GM19240 (cell line): ENCODE measurements around the gene UBASH3A.

Experiments
- DNase-seq: peaks from one replicate; pipeline ENCODE4 v3.0.0; 2011; ENCODE audit warnings: low spot score; ENCODE audit not compliant: insufficient read length

The UBASH3A gene

GRCh38 chr21:42429021-42429420 is 25.3 kb downstream of the UBASH3A start:
- no peak for DNase-seq

- DNase-seq = no peak
Observed at GRCh38 chr21:42429856-42430255, 26.2 kb downstream of the UBASH3A start.

DNA sequence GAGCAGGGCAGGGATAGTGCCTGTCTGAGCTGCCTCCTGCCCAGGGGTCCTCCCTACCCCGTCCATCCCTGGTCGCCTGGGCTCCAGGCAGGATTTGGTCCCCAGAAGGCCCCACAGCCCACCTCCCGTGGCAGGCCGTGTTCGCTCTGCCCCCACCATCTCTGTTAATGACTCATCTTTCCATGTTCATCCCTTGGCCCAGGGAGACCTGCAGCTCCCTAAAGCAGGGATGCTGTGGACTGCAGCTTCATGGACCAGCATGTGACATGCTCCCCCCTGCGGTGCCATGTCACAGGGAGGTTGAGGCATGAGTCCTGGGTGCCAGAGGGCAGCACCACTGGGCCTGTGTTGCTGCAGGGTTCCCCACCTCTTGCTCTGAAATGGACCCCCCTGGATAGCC is 26.8 kb downstream of the UBASH3A start:
- no peak for DNase-seq

DNA sequence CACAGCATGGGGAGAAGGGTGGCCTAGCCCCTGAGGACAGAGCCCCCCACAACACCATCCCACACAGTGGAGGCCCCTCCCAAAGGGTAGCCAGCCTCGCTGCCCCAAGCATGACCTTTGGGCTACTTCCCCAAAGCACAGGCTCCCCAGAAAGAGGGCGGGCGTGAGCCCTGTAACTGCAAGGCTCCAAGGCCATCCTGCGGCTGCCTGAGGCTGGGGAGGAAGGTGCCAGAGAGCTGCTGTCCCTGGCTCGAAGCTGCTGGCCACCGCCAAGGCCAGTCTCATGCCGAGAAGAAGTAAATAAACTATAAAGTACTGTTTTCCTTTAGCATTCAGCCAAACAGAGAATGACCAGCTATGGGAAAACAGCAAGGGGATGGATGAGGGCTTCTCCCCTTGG is 27.5 kb downstream of the UBASH3A start:
- DNase-seq = no peak

DNA sequence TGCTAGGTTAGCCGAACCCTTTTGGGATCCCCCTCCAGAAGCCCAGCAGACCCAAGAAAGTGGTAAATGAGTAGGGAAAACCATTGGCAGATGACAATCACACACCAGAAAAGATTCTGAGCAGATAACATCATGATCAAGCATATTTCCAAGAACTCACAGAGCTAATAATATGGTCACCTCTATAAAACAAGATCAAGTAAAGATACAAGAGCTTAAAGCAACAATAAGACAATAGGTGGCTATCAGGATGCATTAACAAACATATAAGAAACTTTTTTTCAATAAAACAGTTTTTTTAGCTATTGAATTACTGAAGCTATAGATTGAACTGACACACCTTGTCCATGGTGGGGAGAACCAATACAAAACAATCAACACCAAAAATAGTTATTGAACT is 29.0 kb downstream of the UBASH3A start:
- DNase-seq = no peak

GRCh38 chr21:42433946-42434551 is 30.3 kb downstream of the UBASH3A start:
- no peak for DNase-seq

- no peak for DNase-seq
Observed at GRCh38 chr21:42434884-42435283, 31.2 kb downstream of the UBASH3A start.

GRCh38 chr21:42435401-42435800 is 31.7 kb downstream of the UBASH3A start:
- DNase-seq = no peak

- no peak for DNase-seq
Observed at GRCh38 chr21:42435833-42436232, 32.1 kb downstream of the UBASH3A start.

- no peak for DNase-seq
Observed at GRCh38 chr21:42436914-42437313, 33.2 kb downstream of the UBASH3A start.

GRCh38 chr21:42437786-42438185 is 34.1 kb downstream of the UBASH3A start:
- DNase-seq = no peak

DNA sequence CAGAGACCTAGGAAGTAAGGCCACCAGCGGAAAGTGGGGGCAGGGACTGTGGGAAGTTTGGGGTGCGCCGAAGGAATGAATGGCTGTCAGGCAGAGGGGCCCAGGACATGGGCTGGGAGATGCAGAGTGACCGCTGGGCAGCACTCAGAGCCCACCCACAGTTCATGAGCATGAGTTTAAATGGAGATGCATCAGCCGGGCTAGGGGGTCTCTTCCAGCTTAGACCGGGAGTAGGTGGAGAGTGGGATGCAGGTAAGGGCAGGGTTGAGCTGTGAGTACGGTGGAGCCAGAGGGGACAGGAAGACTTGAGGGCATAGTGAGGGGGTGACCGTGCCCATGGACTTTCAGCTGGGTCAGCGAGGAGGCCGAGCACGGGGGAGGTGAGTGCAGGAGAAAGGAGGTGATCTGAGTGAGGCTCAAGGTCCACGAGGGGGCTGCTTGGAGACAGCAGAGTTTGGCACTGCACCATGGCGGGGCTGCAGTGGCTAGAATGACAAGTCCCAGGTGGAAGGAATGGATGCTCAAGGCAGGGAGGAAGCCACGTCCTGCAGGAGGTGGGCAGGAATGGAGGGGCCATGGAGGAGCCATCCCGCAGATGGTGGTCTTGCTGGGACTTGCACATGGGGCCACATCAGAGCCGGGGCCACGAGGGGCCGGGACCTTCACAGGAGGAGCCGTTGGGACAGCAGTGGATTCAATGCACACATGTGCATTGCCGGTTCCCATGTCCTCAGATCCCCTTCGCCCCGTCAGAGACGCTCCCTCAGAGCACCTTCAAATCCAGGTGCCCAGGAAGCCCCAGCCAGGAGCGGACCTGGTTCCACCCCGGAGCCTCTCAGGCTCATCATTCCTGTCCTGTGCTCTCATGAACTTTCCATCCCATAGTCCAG is 34.9 kb downstream of the UBASH3A start:
- no peak for DNase-seq

DNA sequence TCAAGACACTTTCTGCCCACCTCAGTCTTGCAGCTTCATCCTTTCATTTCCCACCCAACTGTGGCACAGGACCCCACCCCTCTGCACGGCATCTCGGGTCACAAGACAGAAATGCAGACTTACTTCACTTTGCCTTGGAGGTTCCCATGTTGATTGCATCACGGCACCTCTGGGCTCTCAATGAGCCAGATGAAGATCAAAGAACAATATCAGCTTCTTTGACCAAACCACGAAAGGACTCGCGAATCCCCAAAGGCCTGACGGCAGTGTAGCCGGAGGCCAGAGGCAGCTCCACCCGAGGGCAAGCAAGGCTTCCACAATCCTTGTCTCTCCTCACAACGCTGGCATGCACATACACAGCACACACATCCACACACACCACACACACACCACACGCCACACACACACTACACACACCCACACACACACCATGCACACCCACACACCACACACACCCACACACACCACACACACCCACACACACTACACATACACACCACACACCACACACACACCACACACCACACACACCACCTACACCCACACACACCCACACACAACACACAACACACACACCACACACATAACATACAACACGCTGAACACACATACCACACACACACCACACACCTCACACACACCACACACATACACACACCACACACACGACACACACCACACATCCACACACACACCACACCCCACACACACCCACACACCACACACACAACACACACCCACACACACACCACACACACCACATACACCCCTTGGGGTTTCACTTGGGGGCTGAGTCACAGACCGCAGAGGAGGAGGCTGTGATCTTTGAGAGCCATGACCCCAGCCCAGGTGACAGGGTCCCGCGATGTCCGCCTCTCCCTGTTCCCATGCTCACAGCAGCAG is 35.8 kb downstream of the UBASH3A start:
- no peak for DNase-seq

DNA sequence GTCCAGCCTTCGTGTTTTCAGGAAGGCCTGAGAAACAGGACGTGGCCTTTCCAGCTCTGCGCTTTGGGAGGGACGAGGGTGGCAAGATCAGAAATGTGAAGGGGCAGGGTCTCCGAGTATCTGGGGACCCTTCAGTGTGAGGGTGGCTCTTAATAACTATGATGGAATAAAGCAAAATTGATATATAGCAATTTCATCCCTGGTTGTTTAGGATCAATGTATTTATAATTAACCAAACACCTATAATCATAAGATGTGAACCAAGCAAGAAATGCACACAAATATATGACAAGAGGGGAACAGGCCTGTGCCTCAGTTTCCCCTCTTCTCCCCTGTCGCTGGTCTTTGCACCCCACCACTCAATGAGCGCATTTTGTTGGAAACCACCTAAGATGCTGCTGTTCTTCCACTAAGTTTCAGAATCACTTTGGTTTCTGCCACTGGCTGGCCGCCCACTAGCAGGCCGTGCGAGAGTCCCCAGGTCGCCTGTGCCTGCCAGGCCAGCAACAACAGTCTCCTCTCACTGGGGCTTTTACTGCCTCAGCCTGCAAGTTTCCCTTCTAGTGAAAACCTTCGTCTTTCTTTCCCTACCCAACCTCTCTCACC is 36.6 kb downstream of the UBASH3A start:
- peak; percentile 70 for DNase-seq

DNA sequence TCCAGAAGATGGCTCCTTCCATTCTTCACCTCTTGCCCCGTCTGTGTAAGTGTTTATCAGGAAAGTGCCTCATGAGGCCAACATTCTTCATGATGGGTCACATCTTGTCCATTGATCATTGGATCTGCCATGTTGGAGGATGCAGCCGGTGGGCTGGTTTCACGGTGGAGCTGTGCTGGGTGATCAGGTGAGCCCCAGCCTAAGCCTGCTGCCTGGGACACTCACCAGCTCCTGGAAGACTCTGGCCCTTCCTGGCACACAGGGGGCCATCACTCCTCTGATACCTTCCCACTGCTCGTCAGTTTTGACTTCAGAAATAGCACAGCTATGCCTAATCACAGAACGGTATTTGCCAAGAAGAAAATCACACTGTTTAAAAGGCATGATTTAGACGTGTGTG is 38.3 kb downstream of the UBASH3A start:
- DNase-seq = no peak

- no peak for DNase-seq
Observed at GRCh38 chr21:42443181-42443785, 39.6 kb downstream of the UBASH3A start.

GRCh38 chr21:42443876-42444744 is 40.4 kb downstream of the UBASH3A start:
- no peak for DNase-seq

DNA sequence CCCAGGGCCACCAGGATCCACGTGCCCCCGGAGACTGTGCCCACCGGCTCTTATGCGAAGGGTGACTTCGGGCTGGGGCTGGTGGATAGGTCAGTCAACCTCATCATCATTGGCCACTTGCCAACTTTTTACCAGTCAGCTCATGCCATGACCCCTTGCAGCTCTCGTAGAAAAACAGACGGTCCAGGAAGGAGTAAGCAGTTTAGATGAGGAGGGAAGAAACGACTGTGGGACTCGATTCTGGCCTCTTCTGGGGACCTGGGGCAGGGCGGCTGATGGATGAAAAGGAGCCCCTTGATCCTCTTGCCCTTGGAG is 41.0 kb downstream of the UBASH3A start:
- no peak for DNase-seq

- DNase-seq = no peak
Observed at GRCh38 chr21:42445311-42445710, 41.6 kb downstream of the UBASH3A start.

DNA sequence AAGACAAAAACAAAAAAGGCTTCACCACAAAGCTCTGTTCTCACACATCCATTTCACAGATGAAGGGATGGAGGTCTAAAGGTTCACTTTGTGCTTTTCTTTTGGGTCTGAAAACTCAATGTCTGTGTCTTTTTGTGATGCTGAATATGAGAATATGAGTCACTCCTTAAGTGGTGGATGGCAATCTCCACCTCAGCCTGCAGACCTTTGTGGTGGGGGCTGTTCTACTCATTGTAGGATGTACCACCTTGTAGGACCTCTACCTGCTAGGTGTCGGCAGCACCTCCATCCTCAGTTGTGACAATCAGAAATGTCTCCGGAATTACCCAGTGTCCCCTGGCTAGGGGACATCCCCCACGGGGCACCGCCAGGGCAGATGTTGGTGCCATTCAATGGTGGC is 42.8 kb downstream of the UBASH3A start:
- no peak for DNase-seq
